ENCODE data around the gene MRPL53.

MRPL53 gene

GRCh38 chr2:74501335-74502071, 29.0 kb upstream of the MRPL53 start:
- Histone ChIP-seq H3K36me3 (ENCODE audit: control insufficient read depth in 2 of 2, insufficient read depth in 2 of 2, low read length in 2 of 2) (peaks cover 8 to 9% of the 10 kb centered on the region in 2 donors), H3K9ac (ENCODE audit: low read length in 2 of 2) (no peak overlapping the region), H3K27ac (ENCODE audit: low read length) (no peak overlapping the region), H3K4me1 (ENCODE audit: control insufficient read depth, insufficient read depth, low read length) (peaks cover 51% of the 10 kb centered on the region), H3K27me3 (ENCODE audit: control insufficient read depth in 1 of 2, insufficient read depth in 2 of 2, low read length in 2 of 2) (peaks cover 68 to 73% of the 10 kb centered on the region in 2 donors), H3K9me3 (ENCODE audit: control insufficient read depth in 2 of 2, low read length in 2 of 2) (no peaks in the 10 kb centered on the region), H3K4me3 (ENCODE audit: low read length in 2 of 2) (no peak overlapping the region)

- H3K4me3 ChIP-seq (ENCODE audit: low read length in 2 of 2): no peak overlapping the region
- no peak overlapping the region for H3K9ac ChIP-seq (ENCODE audit: low read length in 2 of 2)
- H3K4me1 ChIP-seq (ENCODE audit: control insufficient read depth, insufficient read depth, low read length): peaks cover 42% of the 10 kb centered on the region
- no peaks in the 10 kb centered on the region for H3K9me3 ChIP-seq (ENCODE audit: control insufficient read depth in 2 of 2, low read length in 2 of 2)
- peaks cover 3 to 5% of the 10 kb centered on the region in 2 donors for H3K36me3 ChIP-seq (ENCODE audit: control insufficient read depth in 2 of 2, insufficient read depth in 2 of 2, low read length in 2 of 2)
- peaks cover 65 to 73% of the 10 kb centered on the region in 2 donors for H3K27me3 ChIP-seq (ENCODE audit: control insufficient read depth in 1 of 2, insufficient read depth in 2 of 2, low read length in 2 of 2)
- no peak overlapping the region for H3K27ac ChIP-seq (ENCODE audit: low read length)
Observed at GRCh38 chr2:74500578-74500946, 28.1 kb upstream of the MRPL53 start.

- Histone ChIP-seq H3K27me3 (ENCODE audit: control insufficient read depth in 1 of 2, insufficient read depth in 2 of 2, low read length in 2 of 2) (peaks cover 62 to 73% of the 10 kb centered on the region in 2 donors), H3K36me3 (ENCODE audit: control insufficient read depth in 2 of 2, insufficient read depth in 2 of 2, low read length in 2 of 2) (no peaks in the 10 kb centered on the region), H3K9me3 (ENCODE audit: control insufficient read depth in 2 of 2, low read length in 2 of 2) (no peaks in the 10 kb centered on the region), H3K27ac (ENCODE audit: low read length) (no peak overlapping the region), H3K9ac (ENCODE audit: low read length in 2 of 2) (no peak overlapping the region), H3K4me3 (ENCODE audit: low read length in 2 of 2) (no peak overlapping the region), H3K4me1 (ENCODE audit: control insufficient read depth, insufficient read depth, low read length) (peaks cover 39% of the 10 kb centered on the region)
Observed at GRCh38 chr2:74499940-74500577, 27.6 kb upstream of the MRPL53 start.

- H3K27me3 ChIP-seq (ENCODE audit: control insufficient read depth in 1 of 2, insufficient read depth in 2 of 2, low read length in 2 of 2): peaks cover 62 to 72% of the 10 kb centered on the region in 2 donors
- H3K9ac ChIP-seq (ENCODE audit: low read length in 2 of 2): no peak within 1 kb of the TSS
- no peaks in the 10 kb centered on the region for H3K9me3 ChIP-seq (ENCODE audit: control insufficient read depth in 2 of 2, low read length in 2 of 2)
- H3K36me3 ChIP-seq (ENCODE audit: control insufficient read depth in 2 of 2, insufficient read depth in 2 of 2, low read length in 2 of 2): no peaks in the 10 kb centered on the region
- H3K4me1 ChIP-seq (ENCODE audit: control insufficient read depth, insufficient read depth, low read length): peaks cover 39% of the 10 kb centered on the region
- no peak within 1 kb of the TSS for H3K27ac ChIP-seq (ENCODE audit: low read length)
- H3K4me3 ChIP-seq (ENCODE audit: low read length in 2 of 2): peak within 1 kb of the TSS; percentile 48 to 64
Observed at GRCh38 chr2:74499267-74499939, 26.9 kb upstream of the MRPL53 start, which contains the start of gene LBX2. Gene LBX2, minus strand, starts transcription at chr2:74499603. Its CDS starts 66 bp downstream, at chr2:74499537.

- Histone ChIP-seq H3K4me1 (ENCODE audit: control insufficient read depth, insufficient read depth, low read length) (peaks cover 36% of the 10 kb centered on the region), H3K36me3 (ENCODE audit: control insufficient read depth in 2 of 2, insufficient read depth in 2 of 2, low read length in 2 of 2) (peaks cover 0 to under 1% of the 10 kb centered on the region in 2 donors), H3K27me3 (ENCODE audit: control insufficient read depth in 1 of 2, insufficient read depth in 2 of 2, low read length in 2 of 2) (peaks cover 55 to 65% of the 10 kb centered on the region in 2 donors), H3K9ac (ENCODE audit: low read length in 2 of 2) (no peak overlapping the region), H3K9me3 (ENCODE audit: control insufficient read depth in 2 of 2, low read length in 2 of 2) (no peaks in the 10 kb centered on the region), H3K4me3 (ENCODE audit: low read length in 2 of 2) (peak overlapping the region; percentile 48 to 64), H3K27ac (ENCODE audit: low read length) (no peak overlapping the region)
Observed at GRCh38 chr2:74498500-74499266, 26.2 kb upstream of the MRPL53 start.

DNA sequence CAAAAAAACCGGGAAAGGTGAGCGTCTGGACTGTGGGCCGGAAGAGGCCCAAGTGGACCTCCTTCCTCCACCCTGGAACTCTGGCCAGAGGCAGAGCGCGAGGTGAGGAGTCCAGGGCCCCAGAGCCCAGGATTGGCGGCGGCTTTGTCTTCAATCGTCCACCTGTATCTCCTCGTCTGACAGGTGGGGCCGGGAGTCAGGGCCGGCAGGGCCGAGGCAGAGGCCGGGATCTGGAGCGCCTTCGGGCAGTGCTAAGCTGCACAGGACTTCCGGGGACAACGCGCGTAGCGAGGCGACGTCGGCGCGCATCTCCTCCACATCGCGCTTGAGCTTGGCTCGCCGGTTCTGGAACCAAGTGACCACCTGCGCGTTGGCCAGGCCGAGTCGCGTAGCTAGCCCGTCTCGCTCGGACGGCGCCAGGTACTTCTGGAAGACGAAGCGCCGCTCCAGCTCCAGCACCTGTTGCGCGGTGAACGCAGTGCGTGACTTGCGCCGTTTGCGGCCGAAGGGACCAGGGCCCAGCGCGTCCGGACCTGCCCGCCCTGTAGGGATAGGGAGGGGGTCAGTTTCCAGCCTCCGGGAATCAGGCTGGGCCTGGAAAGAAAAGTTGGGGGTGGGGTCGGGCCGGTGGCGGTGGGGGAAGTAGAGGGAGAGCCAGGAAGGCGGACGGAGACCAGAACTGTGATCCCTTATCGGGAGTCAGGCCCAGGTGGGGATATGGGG, 25.5 kb upstream of the MRPL53 start:
- Histone ChIP-seq H3K27ac (ENCODE audit: low read length) (no peak overlapping the region), H3K9ac (ENCODE audit: low read length in 2 of 2) (no peak overlapping the region), H3K4me3 (ENCODE audit: low read length in 2 of 2) (peak overlapping the region; percentile 20 to 64), H3K27me3 (ENCODE audit: control insufficient read depth in 1 of 2, insufficient read depth in 2 of 2, low read length in 2 of 2) (peaks cover 55 to 57% of the 10 kb centered on the region in 2 donors), H3K4me1 (ENCODE audit: control insufficient read depth, insufficient read depth, low read length) (peaks cover 31% of the 10 kb centered on the region), H3K36me3 (ENCODE audit: control insufficient read depth in 2 of 2, insufficient read depth in 2 of 2, low read length in 2 of 2) (peaks cover 4 to 7% of the 10 kb centered on the region in 2 donors), H3K9me3 (ENCODE audit: control insufficient read depth in 2 of 2, low read length in 2 of 2) (no peaks in the 10 kb centered on the region)

DNA sequence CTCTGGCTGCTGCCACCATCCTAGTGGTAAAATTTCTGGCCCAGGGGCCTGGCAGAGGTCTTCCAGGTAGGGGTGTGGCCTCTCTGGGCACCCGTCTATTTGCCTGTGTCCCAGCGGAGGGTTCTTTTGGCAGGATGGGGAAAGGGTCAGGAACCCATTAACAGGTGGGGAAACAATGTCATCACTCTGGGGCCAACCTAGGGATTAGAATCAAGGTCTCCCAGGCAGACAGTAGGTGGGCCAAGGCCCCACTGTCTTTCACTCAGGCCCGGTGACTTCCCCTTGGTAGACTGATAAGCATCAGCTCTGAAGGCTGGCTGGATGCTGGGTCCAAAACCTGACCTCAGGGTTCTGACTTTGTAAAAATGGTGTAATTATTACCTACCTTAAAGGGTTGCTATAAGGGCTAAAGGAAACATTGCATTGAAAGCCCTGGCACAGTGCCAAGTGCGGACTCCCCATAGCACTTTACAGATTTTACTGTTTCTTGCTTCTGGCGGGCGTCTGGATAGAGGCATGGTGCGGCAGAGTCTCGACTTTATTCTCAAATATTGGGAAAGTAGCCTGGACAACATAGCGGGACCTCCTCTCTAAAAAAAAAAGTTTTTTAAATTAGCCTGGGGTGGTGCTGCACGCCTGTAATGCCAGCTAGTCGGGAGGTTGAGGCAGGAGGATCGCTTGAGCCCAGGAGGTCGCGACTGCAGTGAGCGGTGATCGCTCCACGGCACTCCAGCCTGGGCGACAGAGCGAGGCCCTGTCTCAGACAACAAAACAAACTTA, 24.7 kb upstream of the MRPL53 start:
- peaks cover 50 to 51% of the 10 kb centered on the region in 2 donors for H3K27me3 ChIP-seq (ENCODE audit: control insufficient read depth in 1 of 2, insufficient read depth in 2 of 2, low read length in 2 of 2)
- H3K4me3 ChIP-seq (ENCODE audit: low read length in 2 of 2): no peak overlapping the region
- H3K4me1 ChIP-seq (ENCODE audit: control insufficient read depth, insufficient read depth, low read length): peaks cover 24% of the 10 kb centered on the region
- no peaks in the 10 kb centered on the region for H3K9me3 ChIP-seq (ENCODE audit: control insufficient read depth in 2 of 2, low read length in 2 of 2)
- no peak overlapping the region for H3K27ac ChIP-seq (ENCODE audit: low read length)
- no peak overlapping the region for H3K9ac ChIP-seq (ENCODE audit: low read length in 2 of 2)
- H3K36me3 ChIP-seq (ENCODE audit: control insufficient read depth in 2 of 2, insufficient read depth in 2 of 2, low read length in 2 of 2): peaks cover 12 to 14% of the 10 kb centered on the region in 2 donors

DNA sequence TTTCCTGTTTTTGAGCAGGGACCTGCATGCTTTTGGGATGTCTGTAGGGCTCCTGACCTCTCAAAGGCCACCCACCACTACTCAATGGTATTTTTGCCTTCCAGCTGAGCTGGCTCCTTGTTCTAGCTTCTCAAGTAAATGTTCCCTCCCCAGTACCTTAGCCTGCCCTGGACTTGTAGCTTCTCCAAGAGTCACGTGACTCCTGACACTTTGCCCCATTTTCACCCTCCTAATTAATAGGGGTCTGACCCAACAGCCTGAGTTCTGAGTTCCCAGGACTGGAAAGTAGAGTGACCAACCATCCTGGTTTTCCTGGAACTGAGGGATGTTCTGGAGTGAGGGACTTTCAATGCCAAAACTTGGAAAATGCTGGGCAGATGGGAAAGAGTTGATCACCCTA, 23.0 kb upstream of the MRPL53 start:
- peaks cover 22% of the 10 kb centered on the region for H3K4me1 ChIP-seq (ENCODE audit: control insufficient read depth, insufficient read depth, low read length)
- H3K27ac ChIP-seq (ENCODE audit: low read length): no peak overlapping the region
- no peaks in the 10 kb centered on the region for H3K9me3 ChIP-seq (ENCODE audit: control insufficient read depth in 2 of 2, low read length in 2 of 2)
- peaks cover 33 to 34% of the 10 kb centered on the region in 2 donors for H3K27me3 ChIP-seq (ENCODE audit: control insufficient read depth in 1 of 2, insufficient read depth in 2 of 2, low read length in 2 of 2)
- H3K9ac ChIP-seq (ENCODE audit: low read length in 2 of 2): no peak overlapping the region
- H3K36me3 ChIP-seq (ENCODE audit: control insufficient read depth in 2 of 2, insufficient read depth in 2 of 2, low read length in 2 of 2): peaks cover 21 to 31% of the 10 kb centered on the region in 2 donors
- no peak overlapping the region for H3K4me3 ChIP-seq (ENCODE audit: low read length in 2 of 2)

- Histone ChIP-seq H3K9ac (ENCODE audit: low read length in 2 of 2) (no peak overlapping the region), H3K4me1 (ENCODE audit: control insufficient read depth, insufficient read depth, low read length) (peaks cover 9% of the 10 kb centered on the region), H3K36me3 (ENCODE audit: control insufficient read depth in 2 of 2, insufficient read depth in 2 of 2, low read length in 2 of 2) (peaks cover 26 to 40% of the 10 kb centered on the region in 2 donors), H3K27me3 (ENCODE audit: control insufficient read depth in 1 of 2, insufficient read depth in 2 of 2, low read length in 2 of 2) (peaks cover 14 to 17% of the 10 kb centered on the region in 2 donors), H3K27ac (ENCODE audit: low read length) (no peak overlapping the region), H3K9me3 (ENCODE audit: control insufficient read depth in 2 of 2, low read length in 2 of 2) (no peaks in the 10 kb centered on the region), H3K4me3 (ENCODE audit: low read length in 2 of 2) (no peak overlapping the region)
Observed at GRCh38 chr2:74493546-74493945, 21.1 kb upstream of the MRPL53 start.

All from stomach smooth muscle (tissue), 2 donors.